Thymus (tissue), 11 donors: ENCODE measurements around the gene PRKRA. TPM values are rescaled to one million over a fixed set of nuclear protein-coding genes. Genes with fewer than 3 reads are reported as not detected.
"Not testable (repeated sequence)": the region's sequence is repeated elsewhere in the genome, so short reads cannot be mapped to it uniquely, and the experiment has no call there.

Source experiments
- DNase-seq, 9 donors: peaks; one replicate each; pipeline ENCODE4 v3.0.0-alpha.2; 2013; ENCODE audit warnings: low spot score in 9 of 9, low read depth in 6 of 9, missing footprints in 1 of 9
- H3K27ac ChIP-seq, 2 donors: one replicate each; pipeline ENCODE4 v1.5.1; 2013; ENCODE audit warnings: control low read depth in 1 of 2, low read depth in 1 of 2, low read length in 1 of 2, mild to moderate bottlenecking in 1 of 2, moderate library complexity in 1 of 2
- H3K27me3 ChIP-seq, 2 donors: one replicate each; pipeline ENCODE4 v1.5.1; 2013; ENCODE audit warnings: low read length in 1 of 2; ENCODE audit not compliant: control insufficient read depth in 2 of 2, insufficient read depth in 1 of 2
- H3K36me3 ChIP-seq, 2 donors: one replicate each; pipeline ENCODE4 v1.5.1; 2013; ENCODE audit warnings: low read length in 1 of 2, mild to moderate bottlenecking in 1 of 2, moderate library complexity in 1 of 2; ENCODE audit not compliant: control insufficient read depth in 2 of 2, insufficient read depth in 2 of 2
- H3K4me1 ChIP-seq, 2 donors: one replicate each; pipeline ENCODE4 v1.5.1; 2013; ENCODE audit warnings: low read length in 2 of 2; ENCODE audit not compliant: control insufficient read depth in 2 of 2, insufficient read depth in 2 of 2
- H3K4me3 ChIP-seq, 2 donors: one replicate each; pipeline ENCODE4 v1.5.1; 2013; ENCODE audit warnings: low read length in 2 of 2, control low read depth in 1 of 2, mild to moderate bottlenecking in 1 of 2
- H3K9me3 ChIP-seq, 2 donors: one replicate each; pipeline ENCODE4 v1.5.1; 2013; ENCODE audit warnings: low read length in 1 of 2, mild to moderate bottlenecking in 1 of 2; ENCODE audit not compliant: control insufficient read depth in 2 of 2, insufficient read depth in 1 of 2
- WGBS: extraction: QIAGEN DNeasy Blood & Tissue Kit; methylation state at CpG from one replicate; pipeline ENCODE4 v1.1.7; 2013; 5-methylcytosine and 5-hydroxymethylcytosine counted together
- polyA plus RNA-seq: library from polyadenylated mRNA; stranded (reverse); fragments of 200-250 nt; gene quantifications from one replicate; pipeline ENCODE4 v1.2.3, GENCODE V29; 2013
- total RNA-seq: library from RNA; stranded (reverse); fragments of 120-200 nt; gene quantifications from one replicate; pipeline ENCODE4 v1.2.4, GENCODE V29; 2013
- donor health status: healthy.

The PRKRA gene
- total and polyA plus RNA-seq, 2 donors = 35.3 to 65.4 TPM

DNA sequence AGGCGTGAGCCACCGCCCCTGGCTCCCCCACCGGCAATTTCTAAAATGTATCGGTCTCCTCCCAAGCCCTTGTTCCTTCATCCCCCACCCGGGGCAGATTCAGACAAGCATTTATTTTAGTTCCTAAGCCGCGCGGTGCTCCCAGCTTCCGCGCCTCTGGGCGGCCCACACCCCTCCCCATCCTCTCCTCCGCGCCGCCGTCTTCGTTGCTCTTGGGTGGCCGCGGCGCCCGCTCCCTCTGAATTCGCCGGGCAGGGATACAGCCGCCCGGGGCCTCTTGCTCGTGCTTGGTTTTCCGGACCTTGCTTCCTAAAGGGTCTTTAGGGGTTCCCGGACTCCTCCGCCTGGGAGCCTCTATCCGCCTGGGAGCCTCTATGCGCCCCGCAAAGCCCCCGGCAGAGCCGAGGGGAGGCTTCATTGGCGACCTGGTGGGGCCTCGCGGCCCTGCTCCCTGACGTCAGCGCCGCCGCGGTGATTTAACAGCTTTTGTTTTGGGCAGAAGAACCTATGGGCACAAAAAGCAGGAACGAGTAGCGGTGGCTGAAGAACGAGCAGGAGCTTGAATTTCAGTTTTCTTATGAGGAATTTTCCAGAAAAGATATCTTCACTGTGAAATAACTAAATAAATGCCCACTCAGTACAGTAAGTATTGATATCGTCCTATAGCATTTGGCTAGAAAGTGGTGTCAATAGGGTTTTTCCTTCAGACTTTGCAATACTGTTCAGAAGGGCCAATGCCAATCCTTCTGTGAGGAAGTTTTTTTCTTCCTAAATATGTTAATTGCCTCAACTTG, 37.3 kb downstream of the PRKRA start:
- Histone ChIP-seq H3K36me3 (no peaks in the 10 kb centered on the region), H3K4me1 (peaks cover 0 to 9% of the 10 kb centered on the region in 2 donors), H3K27me3 (no peaks in the 10 kb centered on the region), H3K4me3 (peak overlapping the region; percentile 55 to 58), H3K9me3 (no peaks in the 10 kb centered on the region), H3K27ac (peak overlapping the region; percentile 74 to 83)
- under 1% methylated on average over 45 of the region's 45 CpGs for WGBS
- DNase-seq = peak; percentile 42 to 87 (median 56)

DNA sequence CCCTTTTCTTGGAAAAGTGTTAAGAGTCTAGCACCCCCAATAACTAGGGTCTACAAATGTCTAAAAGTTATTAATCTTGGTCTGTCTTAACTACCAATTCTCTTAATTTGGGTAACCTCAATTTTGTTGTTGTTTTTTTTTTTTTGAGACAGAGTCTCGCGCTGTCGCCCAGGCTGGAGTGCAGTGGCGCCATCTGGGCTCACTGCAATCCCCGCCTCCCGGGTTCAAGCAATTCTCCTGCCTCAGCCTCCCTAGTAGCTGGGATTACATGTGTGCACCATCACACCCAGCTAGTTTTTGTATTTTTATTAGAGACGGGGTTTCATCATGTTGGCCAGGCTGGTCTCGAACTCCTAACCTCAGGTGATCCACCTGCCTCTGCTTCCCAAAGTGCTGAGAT, 38.5 kb downstream of the PRKRA start:
- not testable (repeated sequence) for H3K27ac ChIP-seq

DNA sequence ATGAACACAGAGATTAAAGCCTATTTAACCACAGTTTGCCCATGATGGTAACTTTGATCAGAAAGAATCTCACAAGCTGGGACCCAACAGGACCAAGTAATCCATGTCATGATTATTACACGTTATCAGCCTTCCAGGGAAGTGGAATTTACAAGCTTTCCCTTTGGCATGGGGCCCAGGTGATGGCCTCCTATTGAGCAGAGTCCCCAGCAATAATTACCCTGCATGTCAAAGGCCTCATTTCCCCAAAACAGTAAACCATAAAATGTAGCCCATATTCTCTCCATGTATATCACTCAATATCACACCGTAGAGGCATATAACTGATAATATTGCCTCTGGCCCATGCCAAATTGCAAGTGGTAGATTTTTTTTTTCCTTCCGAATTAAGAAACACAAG, 38.9 kb downstream of the PRKRA start:
- no peak overlapping the region for H3K27ac ChIP-seq
- H3K9me3 ChIP-seq = no peaks in the 10 kb centered on the region
- no peak for DNase-seq
- WGBS = 88% methylated on average over 3 of the region's 3 CpGs
- no peak overlapping the region for H3K4me3 ChIP-seq
- no peaks in the 10 kb centered on the region for H3K27me3 ChIP-seq
- H3K4me1 ChIP-seq = peaks cover 0 to 9% of the 10 kb centered on the region in 2 donors
- no peaks in the 10 kb centered on the region for H3K36me3 ChIP-seq

More for the DNA sequence above, 38.5 kb downstream of the PRKRA start:
- H3K9me3 ChIP-seq, H3K36me3 ChIP-seq, DNase-seq, H3K27me3 ChIP-seq, H3K4me3 ChIP-seq, H3K4me1 ChIP-seq: not testable (repeated sequence)
- WGBS = 96% methylated on average over 8 of the region's 8 CpGs

DNA sequence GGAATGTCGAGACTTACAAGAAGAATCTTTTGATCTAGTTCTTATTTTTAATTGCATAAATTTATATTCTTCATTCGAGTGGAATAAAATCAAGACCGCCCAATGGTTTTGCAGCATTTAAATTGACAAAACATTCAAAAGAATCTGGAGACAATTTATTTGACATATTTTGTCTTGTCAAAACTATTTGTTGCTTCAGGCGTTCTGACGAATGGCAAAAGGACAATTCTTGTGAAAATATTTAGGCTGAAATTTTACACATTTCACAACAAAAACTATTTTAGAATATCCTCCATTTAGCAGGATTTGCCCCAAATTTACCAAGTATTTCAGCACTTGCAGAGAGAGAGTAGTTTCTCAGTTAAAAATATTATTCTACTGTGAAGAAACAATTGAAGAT, 41.7 kb downstream of the PRKRA start:
- Histone ChIP-seq H3K9me3 (no peaks in the 10 kb centered on the region), H3K27ac (no peak overlapping the region), H3K36me3 (no peaks in the 10 kb centered on the region), H3K27me3 (no peaks in the 10 kb centered on the region), H3K4me1 (peaks cover 0 to 6% of the 10 kb centered on the region in 2 donors), H3K4me3 (no peak overlapping the region)
- DNase-seq = no peak
- WGBS = 97% methylated on average over 5 of the region's 5 CpGs

DNA sequence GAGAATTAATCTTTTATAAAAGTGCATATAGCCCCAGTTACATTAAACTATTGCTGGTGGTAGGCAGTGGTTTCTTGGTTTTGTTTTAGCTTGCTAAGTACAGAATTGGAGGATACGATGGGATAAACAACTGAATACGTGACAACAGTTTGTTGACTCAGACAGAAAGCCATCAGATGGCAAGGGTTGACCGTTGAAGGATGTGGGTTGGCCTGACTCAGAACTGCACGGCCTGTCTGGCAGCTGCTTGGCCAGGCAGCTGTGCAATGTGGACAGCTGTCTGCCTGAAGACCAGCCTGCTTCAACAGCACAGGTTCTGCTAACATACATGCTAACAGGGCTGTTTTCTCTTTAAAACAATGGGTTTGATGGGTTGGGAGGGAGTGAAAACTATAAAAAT, 46.6 kb downstream of the PRKRA start:
- no peaks in the 10 kb centered on the region for H3K9me3 ChIP-seq
- no peaks in the 10 kb centered on the region for H3K36me3 ChIP-seq
- H3K27ac ChIP-seq = no peak overlapping the region
- no peak for DNase-seq
- WGBS = 62% methylated on average over 4 of the region's 4 CpGs
- peaks cover 0 to 3% of the 10 kb centered on the region in 2 donors for H3K4me1 ChIP-seq
- H3K27me3 ChIP-seq = no peaks in the 10 kb centered on the region
- no peak overlapping the region for H3K4me3 ChIP-seq

DNA sequence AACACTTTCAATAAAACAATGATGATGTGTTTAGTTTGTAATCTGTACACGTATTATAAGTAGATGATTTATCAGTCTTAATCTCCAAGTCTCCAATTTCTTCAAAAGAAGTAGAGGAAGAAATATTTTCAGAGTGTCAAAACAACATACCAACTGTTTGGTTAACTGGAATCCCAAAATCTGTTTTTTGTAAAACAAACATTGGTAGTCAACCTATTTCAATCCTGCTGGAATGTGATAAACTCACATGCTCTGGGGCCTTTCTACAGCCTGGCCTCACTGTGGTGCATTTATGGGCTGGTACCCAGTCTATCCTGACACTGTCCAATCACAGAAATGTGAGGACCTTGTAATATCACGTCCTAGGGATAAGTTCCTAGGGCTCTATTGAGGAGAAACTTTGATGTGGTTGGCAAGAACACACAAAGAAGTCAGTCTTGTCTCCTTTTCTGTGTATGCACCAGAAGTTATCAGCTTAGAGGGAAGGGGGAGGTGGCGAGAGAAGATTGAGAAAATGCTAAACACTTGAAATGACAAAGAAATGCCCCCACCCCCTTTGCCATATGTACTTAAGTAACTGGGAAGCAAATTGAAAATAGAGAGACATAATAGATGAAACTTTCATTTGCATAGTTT, 47.2 kb downstream of the PRKRA start:
- no peaks in the 10 kb centered on the region for H3K27me3 ChIP-seq
- no peaks in the 10 kb centered on the region for H3K9me3 ChIP-seq
- H3K4me3 ChIP-seq = no peak overlapping the region
- no peaks in the 10 kb centered on the region for H3K36me3 ChIP-seq
- H3K4me1 ChIP-seq = peaks cover 0 to 3% of the 10 kb centered on the region in 2 donors
- H3K27ac ChIP-seq = no peak overlapping the region
- DNase-seq = no peak
- WGBS = 68% methylated on average over 3 of the region's 3 CpGs

DNA sequence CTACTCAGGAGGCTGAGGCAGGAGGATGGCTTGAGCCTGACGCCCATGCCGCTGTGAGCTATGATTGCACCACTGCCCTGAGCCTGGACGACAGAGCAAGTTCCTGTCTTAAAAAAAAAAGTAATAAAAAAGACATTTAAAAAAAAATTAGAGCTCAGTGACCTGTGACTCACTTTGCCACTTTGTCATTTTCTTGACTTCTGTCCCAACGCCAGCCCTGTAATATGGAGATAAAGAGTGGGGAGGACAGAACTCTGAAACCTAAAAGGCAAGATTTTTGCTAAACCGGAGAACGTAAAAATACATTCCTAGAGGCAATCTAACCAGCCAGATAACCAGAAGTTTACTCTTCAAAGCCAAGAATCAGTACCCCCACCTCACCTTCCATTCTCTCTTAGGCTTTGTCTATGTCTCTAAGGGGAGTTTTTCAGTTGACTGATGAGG, 49.0 kb downstream of the PRKRA start:
- Histone ChIP-seq H3K4me1 (peaks cover 0 to 3% of the 10 kb centered on the region in 2 donors), H3K9me3 (no peaks in the 10 kb centered on the region), H3K27me3 (no peaks in the 10 kb centered on the region), H3K27ac (no peak overlapping the region), H3K4me3 (no peak overlapping the region), H3K36me3 (no peaks in the 10 kb centered on the region)
- 92% methylated on average over 6 of the region's 6 CpGs for WGBS
- DNase-seq = no peak

DNA sequence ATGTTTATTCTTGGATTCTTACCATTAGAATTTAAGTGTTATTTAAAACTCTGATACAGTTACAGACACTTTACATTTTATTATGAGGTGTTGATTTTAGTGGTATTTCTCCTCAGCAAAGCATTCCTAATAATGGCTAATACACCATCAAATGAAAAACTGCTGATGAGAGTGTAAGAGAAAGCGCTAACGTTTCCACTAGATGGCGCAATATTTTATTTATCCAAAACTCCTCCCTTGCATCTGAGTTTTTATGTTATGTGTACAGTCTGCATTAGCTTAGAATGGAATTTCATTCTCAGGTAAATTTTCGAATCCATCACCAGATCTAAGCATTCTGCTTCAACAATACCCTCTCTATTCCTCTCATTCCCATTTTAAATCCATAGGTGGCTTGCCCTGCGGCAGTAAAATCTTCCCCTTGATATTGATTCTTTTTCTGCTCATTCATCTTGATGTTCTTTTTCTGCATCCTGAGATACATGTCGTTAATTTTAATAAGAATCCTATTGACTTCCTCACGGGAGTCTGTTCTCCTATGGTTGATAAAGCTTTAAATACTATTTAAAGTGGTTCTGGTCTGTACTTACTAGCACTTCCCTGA, 53.9 kb downstream of the PRKRA start:
- H3K4me3 ChIP-seq = no peak overlapping the region
- H3K27me3 ChIP-seq = no peaks in the 10 kb centered on the region
- H3K27ac ChIP-seq = no peak overlapping the region
- H3K9me3 ChIP-seq = no peaks in the 10 kb centered on the region
- WGBS = 22% methylated on average over 7 of the region's 7 CpGs
- H3K4me1 ChIP-seq = no peaks in the 10 kb centered on the region
- DNase-seq = peak in 7 of 9 donors; percentile 13 to 68 (median 25)
- H3K36me3 ChIP-seq = no peaks in the 10 kb centered on the region

DNA sequence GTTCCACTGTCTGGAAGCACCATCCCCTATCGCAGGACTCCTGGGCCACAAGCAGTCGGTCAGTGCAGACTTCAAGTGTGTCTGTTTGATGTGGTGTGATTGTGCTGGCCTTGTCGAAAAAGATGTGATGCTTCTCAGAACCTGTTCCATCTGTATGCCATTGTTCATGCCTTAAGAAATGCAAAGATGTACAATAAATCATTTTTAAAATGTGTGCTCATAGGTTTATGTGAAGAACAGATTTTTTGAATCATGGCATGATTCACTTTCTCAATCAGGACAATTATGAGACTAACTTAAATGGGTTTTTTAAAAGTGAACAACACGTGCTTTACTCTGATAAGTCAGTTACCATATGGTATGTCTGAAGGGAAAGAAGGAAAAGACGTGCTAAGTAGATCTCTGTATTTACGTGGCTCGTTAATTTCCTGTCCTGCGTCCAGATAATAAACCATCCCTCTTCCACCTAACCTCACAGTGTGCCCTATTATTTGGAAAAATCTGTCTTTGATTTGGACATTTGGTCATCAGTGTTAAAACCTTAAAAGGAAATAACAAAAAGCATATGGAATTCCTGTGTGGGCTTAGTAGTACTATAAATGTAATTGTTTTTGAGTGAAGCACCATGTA, 54.9 kb downstream of the PRKRA start:
- no peak overlapping the region for H3K4me3 ChIP-seq
- WGBS = 94% methylated on average over 8 of the region's 8 CpGs

More for the DNA sequence above, 54.9 kb downstream of the PRKRA start:
- Histone ChIP-seq H3K36me3 (no peaks in the 10 kb centered on the region), H3K9me3 (no peaks in the 10 kb centered on the region), H3K4me1 (no peaks in the 10 kb centered on the region), H3K27ac (no peak overlapping the region), H3K27me3 (no peaks in the 10 kb centered on the region)
- no peak for DNase-seq
